ENCODE data around the gene CYP26A1.

The CYP26A1 gene

DNA sequence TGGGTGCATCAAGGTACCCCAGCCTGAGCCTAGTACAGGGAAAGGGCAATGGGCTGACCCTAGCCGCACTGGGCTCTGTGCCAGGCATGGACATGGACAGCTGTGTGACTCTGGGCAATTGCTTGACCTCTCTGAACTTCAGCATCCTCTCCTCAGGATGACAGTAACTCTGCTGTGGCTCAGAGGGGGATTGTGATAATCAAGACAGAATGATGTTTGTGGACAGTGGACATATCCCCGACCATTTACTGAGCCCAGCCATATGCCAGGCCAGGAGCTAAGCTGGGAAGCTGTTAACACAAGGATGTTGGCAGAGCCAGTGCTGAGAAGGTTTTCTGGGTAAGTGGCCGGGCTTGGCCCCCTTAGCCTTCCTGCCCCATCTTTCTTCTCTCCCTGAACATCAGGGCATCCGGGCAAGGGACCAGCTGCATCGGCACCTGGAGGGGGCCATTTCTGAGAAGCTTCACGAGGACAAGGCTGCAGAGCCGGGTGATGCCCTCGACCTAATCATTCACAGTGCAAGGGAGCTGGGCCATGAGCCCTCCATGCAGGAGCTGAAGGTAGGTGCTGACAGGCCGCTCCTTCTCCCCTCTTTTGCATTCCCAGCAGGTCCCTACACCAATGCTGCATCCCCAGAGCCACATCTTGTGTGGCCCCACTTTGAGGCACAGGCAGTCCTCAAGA, 9.6 kb upstream of the CYP26A1 start:
- Histone ChIP-seq H3K27me3 (peaks cover 42% of the 10 kb centered on the region), H3K4me1 (no peaks in the 10 kb centered on the region), H3K4me3 (ENCODE audit: low read depth, low read length) (no peak overlapping the region), H3K9me3 (no peaks in the 10 kb centered on the region), H3K36me3 (no peaks in the 10 kb centered on the region)
- TF ChIP-seq, protein P1, sequence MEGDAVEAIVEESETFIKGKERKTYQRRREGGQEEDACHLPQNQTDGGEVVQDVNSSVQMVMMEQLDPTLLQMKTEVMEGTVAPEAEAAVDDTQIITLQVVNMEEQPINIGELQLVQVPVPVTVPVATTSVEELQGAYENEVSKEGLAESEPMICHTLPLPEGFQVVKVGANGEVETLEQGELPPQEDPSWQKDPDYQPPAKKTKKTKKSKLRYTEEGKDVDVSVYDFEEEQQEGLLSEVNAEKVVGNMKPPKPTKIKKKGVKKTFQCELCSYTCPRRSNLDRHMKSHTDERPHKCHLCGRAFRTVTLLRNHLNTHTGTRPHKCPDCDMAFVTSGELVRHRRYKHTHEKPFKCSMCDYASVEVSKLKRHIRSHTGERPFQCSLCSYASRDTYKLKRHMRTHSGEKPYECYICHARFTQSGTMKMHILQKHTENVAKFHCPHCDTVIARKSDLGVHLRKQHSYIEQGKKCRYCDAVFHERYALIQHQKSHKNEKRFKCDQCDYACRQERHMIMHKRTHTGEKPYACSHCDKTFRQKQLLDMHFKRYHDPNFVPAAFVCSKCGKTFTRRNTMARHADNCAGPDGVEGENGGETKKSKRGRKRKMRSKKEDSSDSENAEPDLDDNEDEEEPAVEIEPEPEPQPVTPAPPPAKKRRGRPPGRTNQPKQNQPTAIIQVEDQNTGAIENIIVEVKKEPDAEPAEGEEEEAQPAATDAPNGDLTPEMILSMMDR (IDR thresholded peaks at IDR 0.05; ENCODE audit: low read depth, low read length), result no peak
- DNase-seq, result no peak

DNA sequence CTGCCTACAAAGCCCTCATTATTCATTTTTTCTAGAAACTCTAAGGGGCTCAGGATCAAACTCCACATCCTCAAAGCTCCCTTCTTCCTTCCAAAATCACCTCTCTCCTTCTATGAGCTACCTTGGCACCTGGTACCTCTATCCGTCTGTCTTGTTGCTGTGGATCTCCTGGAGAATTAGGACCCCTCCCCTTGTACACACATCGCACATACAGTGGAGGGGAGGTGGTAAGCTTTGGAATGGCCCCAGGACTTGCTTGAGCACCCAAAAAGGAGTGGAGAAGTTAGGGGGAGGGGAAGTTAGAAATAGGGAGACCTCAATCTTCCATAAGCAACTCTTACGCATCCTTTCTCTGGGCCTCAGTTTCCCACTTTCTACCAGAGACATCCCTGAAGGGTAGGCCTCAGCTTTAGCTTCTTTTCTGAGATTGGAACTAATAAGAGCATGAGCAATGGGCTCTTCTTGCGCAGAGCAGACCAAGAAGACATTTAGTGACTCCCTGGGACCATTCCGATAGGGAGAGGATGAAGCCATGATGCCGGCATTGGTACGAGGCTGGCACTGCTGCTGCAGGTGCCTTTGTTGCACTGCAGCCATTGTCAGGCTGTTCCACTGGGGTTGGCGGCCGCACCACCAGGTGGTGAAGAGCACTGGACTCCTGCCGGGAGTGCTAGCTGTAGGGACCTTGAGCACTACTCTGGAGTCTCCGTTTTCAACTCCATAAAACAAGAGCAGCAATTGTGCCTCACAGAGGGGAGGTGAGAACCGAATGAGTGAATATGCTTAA, 8.6 kb upstream of the CYP26A1 start:
- no peaks in the 10 kb centered on the region for H3K9me3 ChIP-seq
- peaks cover 45% of the 10 kb centered on the region for H3K27me3 ChIP-seq
- TF ChIP-seq, protein P1 (IDR thresholded peaks at IDR 0.05; ENCODE audit: low read depth, low read length), result no peak
- H3K4me1 ChIP-seq, result no peaks in the 10 kb centered on the region
- H3K4me3 ChIP-seq (ENCODE audit: low read depth, low read length), result no peak overlapping the region
- no peak for DNase-seq
- H3K36me3 ChIP-seq, result no peaks in the 10 kb centered on the region

DNA sequence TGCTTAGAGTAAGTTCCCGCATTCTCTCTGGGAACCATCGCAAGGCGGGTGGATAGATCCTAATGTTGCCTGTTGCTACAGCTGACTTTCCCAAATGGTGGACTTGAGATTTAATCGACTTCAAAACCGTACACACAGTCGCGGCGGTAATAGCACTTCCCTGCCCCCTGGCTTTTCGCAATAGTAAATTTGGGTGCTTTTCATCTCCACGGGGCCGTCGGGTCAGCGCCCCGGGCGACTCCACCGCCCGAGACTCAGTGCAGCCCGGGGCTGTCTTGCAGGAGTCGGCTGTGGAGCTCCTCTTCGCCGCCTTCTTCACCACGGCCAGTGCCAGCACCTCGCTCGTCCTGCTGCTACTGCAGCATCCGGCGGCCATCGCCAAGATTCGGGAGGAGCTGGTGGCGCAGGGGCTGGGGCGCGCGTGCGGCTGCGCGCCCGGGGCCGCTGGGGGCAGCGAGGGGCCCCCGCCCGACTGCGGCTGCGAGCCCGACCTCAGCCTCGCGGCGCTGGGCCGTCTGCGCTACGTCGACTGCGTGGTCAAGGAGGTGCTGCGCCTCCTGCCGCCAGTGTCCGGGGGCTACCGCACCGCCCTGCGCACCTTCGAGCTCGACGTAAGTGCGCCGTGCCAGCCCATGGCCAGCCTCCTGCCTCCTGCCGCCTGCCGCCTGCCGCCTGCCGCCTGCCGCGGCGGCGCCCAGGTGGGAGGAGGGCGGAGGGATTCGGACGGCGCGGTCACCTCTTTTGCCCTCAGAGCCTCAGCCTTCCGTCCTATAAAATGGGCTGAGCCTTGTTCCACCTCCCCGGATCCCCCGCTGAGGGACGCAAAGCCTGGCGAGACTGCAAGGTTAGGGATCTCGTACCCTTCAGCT, 7.8 kb upstream of the CYP26A1 start:
- Histone ChIP-seq H3K36me3 (no peaks in the 10 kb centered on the region), H3K4me1 (no peaks in the 10 kb centered on the region), H3K27me3 (peaks cover 51% of the 10 kb centered on the region), H3K4me3 (ENCODE audit: low read depth, low read length) (no peak overlapping the region), H3K9me3 (no peaks in the 10 kb centered on the region)
- TF ChIP-seq, protein P1 (IDR thresholded peaks at IDR 0.05; ENCODE audit: low read depth, low read length), result no peak
- no peak for DNase-seq

DNA sequence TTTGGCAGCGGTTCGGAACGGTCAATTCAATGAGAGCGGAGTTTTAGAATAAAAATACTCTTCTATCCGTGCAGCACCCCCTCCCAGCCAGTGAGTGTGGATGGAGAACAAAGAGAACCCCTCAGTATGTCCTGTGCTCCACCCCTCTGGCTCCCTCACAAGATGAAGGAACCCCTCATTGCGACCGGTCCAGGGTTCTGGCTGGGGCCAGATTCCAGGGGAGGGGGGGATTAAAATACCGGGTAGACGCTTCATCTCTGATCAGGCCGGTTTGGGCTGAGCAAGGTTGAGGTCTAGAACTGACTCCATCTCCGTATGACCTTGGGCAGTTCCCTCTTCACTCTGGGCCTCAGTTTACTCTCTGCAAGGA, 7.2 kb upstream of the CYP26A1 start:
- Histone ChIP-seq H3K4me3 (ENCODE audit: low read depth, low read length) (no peak overlapping the region), H3K27me3 (peaks cover 54% of the 10 kb centered on the region), H3K36me3 (no peaks in the 10 kb centered on the region), H3K4me1 (no peaks in the 10 kb centered on the region), H3K9me3 (no peaks in the 10 kb centered on the region)
- TF ChIP-seq, protein P1 (IDR thresholded peaks at IDR 0.05; ENCODE audit: low read depth, low read length), result no peak
- DNase-seq, result no peak

DNA sequence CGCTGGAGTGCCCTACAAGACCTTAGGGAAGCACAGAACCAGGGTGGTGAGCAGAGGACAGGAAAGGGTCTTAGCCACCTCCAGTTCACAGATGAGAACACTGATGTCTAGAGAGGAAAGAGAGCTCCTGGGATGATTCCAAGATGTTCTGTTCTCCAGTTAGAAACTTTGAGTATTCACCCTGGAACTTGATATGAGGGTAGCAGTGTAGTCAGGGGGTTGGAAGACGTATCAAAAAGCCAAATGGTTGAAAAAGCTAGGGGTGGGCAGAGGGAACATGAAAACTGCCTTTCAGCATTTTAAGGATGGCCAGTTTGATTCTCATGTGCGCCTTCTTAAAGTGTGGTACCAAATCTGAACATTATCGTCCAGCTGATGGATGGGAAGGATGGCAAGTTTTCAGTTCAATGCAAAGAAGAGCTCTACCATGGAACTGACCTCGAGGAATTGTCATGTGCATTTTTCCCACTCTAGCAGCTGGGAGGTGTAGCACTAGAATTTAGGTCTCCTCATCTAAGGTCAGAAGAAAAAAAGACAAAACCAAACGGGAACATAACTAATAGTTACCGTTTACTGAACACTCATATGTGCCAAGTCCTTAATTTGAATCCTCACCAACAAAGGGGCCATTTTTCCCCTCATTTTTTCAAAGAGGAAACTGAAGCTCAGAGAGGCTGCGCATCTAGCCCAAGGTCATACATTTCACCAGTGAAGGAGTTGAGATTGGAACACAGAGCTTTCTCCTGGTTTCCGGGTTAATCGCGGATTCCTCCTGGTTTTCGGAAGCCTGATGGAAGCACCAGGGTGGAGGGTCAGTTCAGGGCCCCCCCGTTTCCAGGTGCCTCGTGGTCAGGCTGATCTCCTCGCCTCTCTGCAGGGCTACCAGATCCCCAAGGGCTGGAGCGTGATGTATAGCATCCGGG, 6.0 kb upstream of the CYP26A1 start:
- no peaks in the 10 kb centered on the region for H3K4me1 ChIP-seq

More for the DNA sequence above, 6.0 kb upstream of the CYP26A1 start:
- DNase-seq, result no peak
- no peaks in the 10 kb centered on the region for H3K36me3 ChIP-seq
- TF ChIP-seq, protein P1 (IDR thresholded peaks at IDR 0.05; ENCODE audit: low read depth, low read length), result no peak
- no peak overlapping the region for H3K4me3 ChIP-seq (ENCODE audit: low read depth, low read length)
- no peaks in the 10 kb centered on the region for H3K9me3 ChIP-seq
- peaks cover 65% of the 10 kb centered on the region for H3K27me3 ChIP-seq
